HG03378 (cell line): ENCODE data around the gene FADS1.

Experiments used
- ATAC-seq: cut with Tn5 transposase; IDR thresholded peaks from one replicate; pipeline ENCODE4 v1.9.1; 2021; ENCODE audit warnings: mild to moderate bottlenecking, moderate library complexity; ENCODE audit not compliant: unreplicated experiment

Gene FADS1

GRCh38 chr11:61797263-61797944, 19.4 kb downstream of the FADS1 start:
- ATAC-seq, result no peak

DNA sequence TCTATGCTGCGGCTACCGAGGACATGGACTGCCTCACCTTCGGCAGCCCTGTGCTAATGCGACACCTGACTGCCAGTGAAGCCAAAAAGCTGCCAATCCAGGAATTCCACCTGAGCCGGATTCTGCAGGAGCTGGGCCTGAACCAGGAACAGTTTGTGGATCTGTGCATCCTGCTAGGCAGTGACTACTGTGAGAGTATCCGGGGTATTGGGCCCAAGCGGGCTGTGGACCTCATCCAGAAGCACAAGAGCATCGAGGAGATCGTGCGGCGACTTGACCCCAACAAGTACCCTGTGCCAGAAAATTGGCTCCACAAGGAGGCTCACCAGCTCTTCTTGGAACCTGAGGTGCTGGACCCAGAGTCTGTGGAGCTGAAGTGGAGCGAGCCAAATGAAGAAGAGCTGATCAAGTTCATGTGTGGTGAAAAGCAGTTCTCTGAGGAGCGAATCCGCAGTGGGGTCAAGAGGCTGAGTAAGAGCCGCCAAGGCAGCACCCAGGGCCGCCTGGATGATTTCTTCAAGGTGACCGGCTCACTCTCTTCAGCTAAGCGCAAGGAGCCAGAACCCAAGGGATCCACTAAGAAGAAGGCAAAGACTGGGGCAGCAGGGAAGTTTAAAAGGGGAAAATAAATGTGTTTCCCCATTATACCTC, 20.8 kb downstream of the FADS1 start:
- ATAC-seq, result no peak

DNA sequence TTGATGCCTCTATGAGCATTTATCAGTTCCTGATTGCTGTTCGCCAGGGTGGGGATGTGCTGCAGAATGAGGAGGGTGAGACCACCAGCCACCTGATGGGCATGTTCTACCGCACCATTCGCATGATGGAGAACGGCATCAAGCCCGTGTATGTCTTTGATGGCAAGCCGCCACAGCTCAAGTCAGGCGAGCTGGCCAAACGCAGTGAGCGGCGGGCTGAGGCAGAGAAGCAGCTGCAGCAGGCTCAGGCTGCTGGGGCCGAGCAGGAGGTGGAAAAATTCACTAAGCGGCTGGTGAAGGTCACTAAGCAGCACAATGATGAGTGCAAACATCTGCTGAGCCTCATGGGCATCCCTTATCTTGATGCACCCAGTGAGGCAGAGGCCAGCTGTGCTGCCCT, 21.3 kb downstream of the FADS1 start:
- ATAC-seq, result no peak

- no peak for ATAC-seq
These were observed 22.2 kb downstream of the FADS1 start for GRCh38 chr11:61794579-61794978.

- ATAC-seq, result no peak
These were observed 23.0 kb downstream of the FADS1 start for GRCh38 chr11:61793829-61794204.

DNA sequence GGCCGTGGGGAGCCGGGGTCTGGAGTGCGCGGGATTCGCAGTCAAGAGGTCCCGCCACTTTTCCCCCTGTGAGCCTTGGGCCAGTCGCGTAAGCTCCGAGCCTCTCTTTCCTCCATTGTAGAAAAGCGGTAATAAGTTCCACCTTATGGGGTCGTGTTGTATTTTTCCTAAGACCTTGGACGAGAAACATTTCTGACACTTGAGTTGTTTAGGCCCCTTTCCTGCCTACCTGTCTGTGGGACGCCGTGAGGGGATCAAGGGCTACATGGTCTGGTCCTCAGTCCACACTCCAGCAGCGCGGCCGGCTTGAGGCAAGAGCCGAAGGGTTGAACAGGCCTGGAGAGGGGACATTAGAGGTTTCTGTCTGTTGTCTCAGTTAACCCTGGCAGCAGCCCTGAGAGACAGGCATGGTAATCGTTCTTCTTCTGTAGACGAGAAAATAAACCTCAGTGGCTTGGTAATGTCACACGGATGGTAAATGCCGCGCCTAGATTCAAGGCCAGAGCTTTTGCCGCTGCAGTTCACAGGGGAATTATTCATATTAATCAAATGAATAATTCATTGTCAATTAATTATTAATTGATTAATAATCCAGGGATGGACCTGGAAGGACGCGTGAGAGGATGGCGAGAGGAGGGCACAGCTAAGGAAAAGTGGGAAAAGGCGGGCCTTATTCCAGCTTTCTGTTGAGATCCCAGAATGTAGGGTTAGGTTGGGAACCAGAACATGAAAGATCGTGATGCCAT, 23.5 kb downstream of the FADS1 start:
- ATAC-seq, result peak; percentile 4

GRCh38 chr11:61792310-61793082, 24.3 kb downstream of the FADS1 start, which contains the start of the genes FEN1 and TMEM258:
Gene FEN1, plus strand, starts transcription at chr11:61792911. Its CDS starts 2,451 bp downstream, at chr11:61795362.
Gene TMEM258, minus strand, starts transcription at chr11:61792599. Its CDS starts 41 bp downstream, at chr11:61792558.
- peak; percentile 65 for ATAC-seq

DNA sequence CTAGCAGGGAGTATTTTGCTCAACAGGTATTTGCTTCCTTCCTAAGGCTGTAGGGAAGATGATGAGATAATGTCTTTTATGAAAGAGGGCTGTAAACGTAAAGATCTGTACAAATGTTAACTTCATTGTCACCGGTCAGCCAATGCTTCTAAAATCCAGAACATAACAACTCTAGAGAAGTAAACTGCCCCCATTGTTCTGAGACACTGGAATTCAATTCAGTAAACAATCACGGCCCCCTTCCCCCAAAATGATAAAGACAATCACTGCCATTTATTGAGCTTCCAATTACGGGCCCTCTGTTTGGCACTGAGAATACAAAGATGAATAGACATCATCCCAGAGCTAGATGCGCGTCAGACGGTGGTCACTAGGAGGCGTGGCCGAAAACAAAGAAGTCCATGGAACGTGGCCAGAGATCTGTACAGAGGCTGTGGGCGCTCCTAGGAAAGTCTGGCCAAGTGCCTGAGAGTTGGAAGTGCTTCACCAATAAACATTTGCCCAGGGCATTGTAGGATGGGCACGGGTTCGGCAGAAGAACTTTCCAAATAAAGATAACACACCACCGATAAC, 25.0 kb downstream of the FADS1 start:
- peak; percentile 27 for ATAC-seq

- ATAC-seq, result no peak
These were observed 28.8 kb downstream of the FADS1 start for GRCh38 chr11:61787928-61788491.

GRCh38 chr11:61785837-61786402, 30.9 kb downstream of the FADS1 start:
- no peak for ATAC-seq

- ATAC-seq, result no peak
These were observed 32.3 kb downstream of the FADS1 start for GRCh38 chr11:61784506-61784805.

- no peak for ATAC-seq
These were observed 32.9 kb downstream of the FADS1 start for GRCh38 chr11:61783717-61784505.

- no peak for ATAC-seq
These were observed 34.0 kb downstream of the FADS1 start for GRCh38 chr11:61782841-61783240.

DNA sequence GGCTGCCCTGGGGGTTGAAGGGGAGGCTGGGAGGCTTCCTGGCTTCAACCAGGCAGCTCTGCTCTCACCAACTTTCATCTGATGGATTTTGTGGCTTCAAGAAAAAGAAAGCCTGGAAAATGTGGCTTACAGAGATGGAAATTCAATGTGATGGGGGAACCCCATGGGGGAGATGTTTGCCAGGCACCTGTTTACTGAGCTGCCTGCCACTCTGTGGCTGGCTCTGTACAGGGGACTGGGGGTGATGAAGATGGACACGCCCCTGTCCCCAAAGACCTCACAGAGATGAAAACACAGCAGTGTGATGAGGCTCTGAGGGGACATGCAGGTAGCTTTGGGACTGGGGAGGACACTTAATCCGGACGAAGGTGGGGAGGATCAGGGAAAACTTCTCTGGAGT, 34.5 kb downstream of the FADS1 start:
- no peak for ATAC-seq

- ATAC-seq, result no peak
These were observed 35.2 kb downstream of the FADS1 start for GRCh38 chr11:61781585-61781984.

GRCh38 chr11:61780581-61781162, 36.1 kb downstream of the FADS1 start:
- ATAC-seq, result no peak

- ATAC-seq, result no peak
These were observed 36.9 kb downstream of the FADS1 start for GRCh38 chr11:61779666-61780525.
